Germinal center (tissue), 1 donor: ENCODE measurements around the gene CEBPZOS.

Experiments
- DNase-seq: peaks from one replicate; pipeline ENCODE4 v3.0.0; 2012; ENCODE audit warnings: mixed read lengths, low spot score

The CEBPZOS gene

DNA sequence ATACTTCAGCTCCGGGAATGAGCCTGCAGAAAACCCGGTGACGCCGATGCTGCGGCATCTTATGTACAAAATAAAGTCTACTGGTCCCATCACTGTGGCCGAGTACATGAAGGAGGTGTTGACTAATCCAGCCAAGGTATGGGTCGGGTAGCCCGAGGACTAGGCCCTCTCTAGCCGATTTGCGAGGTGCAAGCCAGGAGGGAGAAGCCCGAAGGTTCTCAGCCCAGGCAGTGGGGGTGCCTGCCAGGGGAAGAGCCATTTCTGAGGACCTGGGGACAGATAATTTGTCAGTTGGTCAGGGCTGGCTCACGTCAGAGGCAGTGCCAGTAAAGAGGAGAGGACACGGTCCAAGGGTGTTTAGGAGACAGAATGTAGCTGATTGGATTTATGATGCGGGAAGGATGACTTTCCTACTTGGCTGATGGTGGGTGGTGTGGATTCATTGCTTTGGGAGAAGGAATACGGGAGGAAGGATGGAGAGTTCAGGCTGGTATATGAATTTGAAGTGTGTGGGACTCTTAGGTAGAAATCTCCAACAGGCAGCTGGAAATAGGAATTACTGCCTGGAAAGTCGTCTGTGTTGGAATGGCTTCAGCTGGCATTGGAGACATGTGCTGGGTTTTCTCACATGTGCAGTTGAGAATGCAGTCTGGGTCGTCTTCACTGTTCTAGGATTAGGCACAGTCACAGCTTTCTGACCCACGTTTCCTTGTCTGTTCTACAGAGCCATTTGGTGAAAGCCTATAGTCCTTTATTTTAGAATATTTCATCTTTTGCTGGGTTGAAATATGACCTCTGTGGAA, 36.0 kb downstream of the CEBPZOS start:
- peak; percentile 33 for DNase-seq

DNA sequence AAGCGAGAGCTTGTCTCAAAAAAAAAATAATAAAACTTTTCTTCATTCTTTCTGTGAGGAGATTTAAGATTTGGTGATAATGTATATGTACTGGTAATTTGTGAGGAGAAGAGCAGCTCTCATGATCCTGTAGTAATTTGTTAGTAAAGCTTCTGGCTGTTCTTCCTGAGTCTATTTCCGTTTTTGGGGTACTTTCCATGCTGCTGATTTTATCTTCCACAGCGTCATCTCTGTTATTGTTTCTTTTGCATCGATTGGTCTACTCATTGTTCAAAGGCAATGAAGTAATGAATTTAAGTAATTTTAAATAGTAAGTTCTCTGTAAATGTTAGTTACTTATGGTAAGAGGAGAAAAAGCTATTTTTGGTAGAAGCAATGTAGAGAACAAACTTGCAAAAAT, 47.1 kb downstream of the CEBPZOS start:
- no peak for DNase-seq

DNA sequence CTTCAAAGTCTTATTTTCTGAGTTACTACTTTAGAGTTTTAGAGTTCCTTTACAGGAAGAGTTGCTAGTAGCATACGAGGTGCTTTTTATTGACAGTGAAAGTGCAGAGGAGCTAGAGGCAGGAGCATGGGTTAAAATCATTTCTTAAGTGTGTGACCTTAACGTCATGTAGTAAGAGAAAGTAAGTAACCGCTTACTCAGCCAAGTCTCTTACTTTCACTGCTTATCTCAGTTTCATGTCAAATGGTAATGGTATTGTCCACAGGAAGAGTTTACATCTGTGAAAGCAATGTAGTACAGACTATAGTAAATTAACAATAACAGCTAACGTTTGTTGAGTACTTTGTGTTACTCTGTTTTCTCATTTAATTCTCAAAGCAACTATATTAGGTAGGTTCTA, 47.7 kb downstream of the CEBPZOS start:
- no peak for DNase-seq

DNA sequence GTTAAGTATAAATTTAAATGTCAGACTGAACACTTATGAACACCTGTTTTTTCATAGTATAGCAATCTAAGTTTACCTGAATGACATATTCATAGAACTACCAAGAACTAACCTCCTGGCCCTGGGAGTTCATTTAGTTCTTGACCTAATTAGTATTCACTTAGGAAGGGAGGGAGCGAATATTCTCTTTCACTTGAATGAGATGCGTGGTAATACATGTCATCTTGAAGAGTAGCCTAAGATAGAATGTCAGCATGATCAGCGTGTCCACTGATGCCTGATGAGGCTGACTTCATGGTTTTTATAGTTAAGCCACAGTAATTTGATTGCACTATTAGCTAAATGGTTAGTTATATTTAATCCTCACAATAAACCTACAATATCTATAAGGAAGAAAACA, 48.5 kb downstream of the CEBPZOS start:
- no peak for DNase-seq

DNA sequence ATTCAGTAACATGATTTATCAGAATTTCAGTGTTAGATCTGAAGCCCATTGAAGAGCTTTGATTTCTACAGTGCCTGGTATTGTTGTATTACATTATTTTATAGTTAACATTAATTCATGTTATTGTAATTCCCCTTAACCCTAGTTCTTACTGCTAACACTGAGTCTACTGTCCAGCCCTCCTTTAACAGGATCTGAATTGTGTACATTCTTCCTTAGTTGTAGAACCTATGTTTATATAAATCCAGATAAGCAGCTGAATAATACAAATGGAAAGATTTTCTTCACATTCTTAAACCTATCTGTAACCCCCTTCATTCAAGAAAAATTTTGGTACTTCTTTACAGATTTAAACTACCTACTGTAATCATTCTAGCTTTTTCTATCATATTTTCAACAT, 49.9 kb downstream of the CEBPZOS start:
- DNase-seq = no peak

DNA sequence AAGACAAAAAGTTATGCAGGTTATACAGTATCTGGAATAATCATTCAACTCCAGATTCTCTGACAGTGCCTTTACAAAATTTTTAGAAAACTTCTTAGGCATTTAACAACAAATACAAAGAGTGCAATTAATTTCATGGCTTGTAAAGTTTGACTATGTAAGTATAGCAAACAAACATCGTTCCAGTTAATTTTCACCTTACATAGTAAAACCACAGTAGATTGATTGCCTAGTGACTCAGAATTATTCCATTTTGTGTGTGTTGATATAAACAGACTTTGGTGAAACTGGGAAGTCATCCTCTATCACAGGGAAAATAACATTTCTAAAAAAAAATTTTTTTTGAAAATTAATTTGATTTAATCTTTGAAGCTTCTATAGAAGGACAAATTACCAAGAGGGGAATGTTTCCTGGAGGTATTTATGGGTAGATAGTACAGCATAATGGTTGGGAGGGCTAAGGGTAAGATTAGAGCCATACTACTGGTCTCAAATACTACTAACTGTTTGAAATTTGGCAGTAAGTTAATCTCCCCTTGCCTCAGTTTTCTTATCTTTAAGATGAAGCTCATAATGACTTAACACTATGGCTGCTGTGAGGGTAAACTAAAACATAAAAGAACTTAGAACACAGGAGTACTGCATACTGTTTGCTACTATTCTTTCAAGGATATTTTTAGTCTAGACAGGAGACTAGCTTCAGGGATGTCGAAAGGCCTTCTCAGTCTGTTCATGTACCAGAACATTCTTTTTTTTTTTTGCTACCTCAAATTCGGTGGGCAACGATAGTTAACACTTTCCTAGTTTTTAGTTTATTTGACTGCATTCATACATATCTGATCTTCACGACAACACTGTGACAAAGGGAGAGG, 54.8 kb downstream of the CEBPZOS start:
- no peak for DNase-seq
